Ovary (tissue), 3 donors: ENCODE measurements around the gene CELA3A.

Experiments
- CTCF ChIP-seq, 3 donors: fragments of 450-650 bp in 2 of 3; fragments of 200-600 bp in 1 of 3; IDR thresholded peaks; one replicate each; pipeline versions ENCODE4 v1.5.1 to v1.8.0; 2016 to 2022; ENCODE audit warnings: antibody characterized with exemption in 3 of 3, mild to moderate bottlenecking in 1 of 3
- EP300 ChIP-seq: sonication (generic); formaldehyde crosslinking; IDR thresholded peaks from one replicate; pipeline ENCODE4 v1.6.1; 2017; ENCODE audit warnings: antibody characterized with exemption
- donor health status: DM: no; HTN: no; CAD: no.

GRCh38 chr1:22024485-22025367 lies 23.3 kb downstream of the CELA3A start:
- TF ChIP-seq CTCF (IDR thresholded peaks at IDR 0.05) (no peak), EP300 (no peak)
